Measurements from ENCODE around the gene CACNA1I. TPM values are rescaled to one million over a fixed set of nuclear protein-coding genes. Genes with fewer than 3 reads are reported as not detected.

The CACNA1I gene
- total RNA-seq, 2 experiments from 2014 or later, result 0.07 to 0.09 TPM

DNA sequence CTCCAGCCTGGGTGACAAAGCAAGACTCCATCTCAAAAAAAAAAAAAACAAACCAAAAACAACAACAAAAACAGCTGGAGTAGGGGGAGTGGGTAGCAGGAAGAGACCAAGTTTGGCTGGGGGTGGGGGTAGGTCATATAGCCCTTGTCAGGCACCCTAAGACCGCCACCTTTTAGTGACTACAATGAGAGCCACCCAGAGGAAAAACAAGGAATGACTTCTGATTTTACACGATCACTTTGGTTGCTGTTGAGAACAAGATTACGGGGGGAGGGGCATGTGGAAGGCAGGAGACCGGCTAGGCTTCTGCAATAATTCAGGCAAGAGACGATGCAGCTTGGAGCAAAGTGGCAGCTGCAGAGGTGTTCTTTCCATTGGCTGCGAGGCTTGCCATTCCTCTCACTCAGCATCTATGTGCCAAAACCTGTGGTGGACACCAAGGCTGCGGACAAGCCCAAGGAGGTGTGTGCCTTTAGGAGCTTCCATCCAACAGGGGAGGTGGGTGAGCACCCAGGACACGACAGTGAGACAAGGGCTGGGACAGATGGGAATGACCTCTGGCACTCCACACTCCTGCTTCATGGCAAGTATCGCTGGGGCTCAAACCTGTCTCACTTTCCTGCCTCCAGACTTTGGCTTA is 39.7 kb upstream of the CACNA1I start:
- Mint-ChIP-seq H3K4me3 (peak overlapping the region; percentile 86), H3K36me3 (ENCODE audit: low read depth) (peaks cover 42% of the 10 kb centered on the region), H3K4me1 (ENCODE audit: low read depth) (peaks cover 60% of the 10 kb centered on the region), H3K9me3 (no peaks in the 10 kb centered on the region), H3K27ac (peak overlapping the region; percentile 55), H3K27me3 (no peaks in the 10 kb centered on the region)
- peak; percentile 48 for DNase-seq
- TF ChIP-seq, protein P1, sequence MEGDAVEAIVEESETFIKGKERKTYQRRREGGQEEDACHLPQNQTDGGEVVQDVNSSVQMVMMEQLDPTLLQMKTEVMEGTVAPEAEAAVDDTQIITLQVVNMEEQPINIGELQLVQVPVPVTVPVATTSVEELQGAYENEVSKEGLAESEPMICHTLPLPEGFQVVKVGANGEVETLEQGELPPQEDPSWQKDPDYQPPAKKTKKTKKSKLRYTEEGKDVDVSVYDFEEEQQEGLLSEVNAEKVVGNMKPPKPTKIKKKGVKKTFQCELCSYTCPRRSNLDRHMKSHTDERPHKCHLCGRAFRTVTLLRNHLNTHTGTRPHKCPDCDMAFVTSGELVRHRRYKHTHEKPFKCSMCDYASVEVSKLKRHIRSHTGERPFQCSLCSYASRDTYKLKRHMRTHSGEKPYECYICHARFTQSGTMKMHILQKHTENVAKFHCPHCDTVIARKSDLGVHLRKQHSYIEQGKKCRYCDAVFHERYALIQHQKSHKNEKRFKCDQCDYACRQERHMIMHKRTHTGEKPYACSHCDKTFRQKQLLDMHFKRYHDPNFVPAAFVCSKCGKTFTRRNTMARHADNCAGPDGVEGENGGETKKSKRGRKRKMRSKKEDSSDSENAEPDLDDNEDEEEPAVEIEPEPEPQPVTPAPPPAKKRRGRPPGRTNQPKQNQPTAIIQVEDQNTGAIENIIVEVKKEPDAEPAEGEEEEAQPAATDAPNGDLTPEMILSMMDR (IDR thresholded peaks at IDR 0.05), result peak; percentile 23
- POLR2A ChIA-PET, result interaction anchor here (0.7 to 13.6 kb wide), 8 partner anchors 16 to 309 kb away, joined by 3 to 234 read pairs (median 8); partner anchors contain the start of genes ATF4, MIEF1 and RPL3
- intact Hi-C loops (cut with micrococcal nuclease), result loop anchor here (5.0 kb wide), 2 partner anchors 34 to 381 kb away; no protein-coding TSS in a partner anchor
- ATAC-seq, result no peak
- CTCF ChIA-PET, result interaction anchor here (0.8 to 11.1 kb wide), 11 partner anchors 8 to 509 kb away, joined by 3 to 323 read pairs (median 6); partner anchors contain the start of genes ATF4 and MIEF1

DNA sequence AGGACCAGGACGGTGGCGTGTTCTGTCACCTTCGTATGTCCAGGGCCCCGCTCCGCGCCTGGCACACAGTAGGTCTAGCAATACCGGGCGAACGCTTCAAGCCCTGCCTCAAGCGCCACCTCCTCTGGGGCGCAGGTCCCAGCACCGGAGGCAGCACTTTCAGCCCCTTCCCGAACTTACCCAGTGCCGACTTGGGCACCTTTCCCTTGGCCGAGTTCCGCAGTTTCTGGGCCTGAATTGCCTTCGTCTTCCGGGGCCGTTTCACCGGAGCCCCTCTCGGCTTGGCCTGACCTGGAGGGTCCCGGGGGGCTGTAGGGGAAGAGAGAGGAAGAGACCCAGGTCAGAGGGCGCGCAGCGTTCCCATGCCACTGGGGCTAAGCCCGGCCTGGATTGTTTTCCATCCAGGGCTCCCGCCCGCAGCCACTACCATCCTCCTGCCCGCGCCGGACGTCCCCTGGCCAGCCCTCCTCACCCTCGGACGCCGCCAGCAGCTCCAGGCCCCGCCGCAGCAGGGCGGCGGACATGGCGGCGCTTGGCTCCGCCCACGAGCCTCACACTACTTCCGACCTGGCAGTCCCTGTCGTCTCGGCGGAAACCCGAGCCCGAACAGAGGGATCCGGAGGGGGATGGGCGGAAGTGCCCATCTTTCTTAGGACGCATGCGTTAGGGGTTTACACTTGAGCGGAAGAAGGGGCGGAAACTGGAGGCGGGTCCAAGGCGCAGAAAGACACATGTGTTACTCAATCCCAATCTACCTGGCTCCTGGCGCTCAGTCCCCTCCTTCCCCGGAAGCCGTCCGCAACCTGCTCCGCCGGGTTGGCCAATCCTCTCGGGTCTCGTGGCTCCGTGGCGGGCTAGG is 38.1 kb upstream of the CACNA1I start, which contains the start of gene RPS19BP1:
Gene RPS19BP1, minus strand, starts transcription at position 534 of the 859 bp plus-strand sequence. Its CDS starts 10 bp downstream, at position 524.
- Mint-ChIP-seq H3K4me1 (ENCODE audit: low read depth) (peaks cover 49% of the 10 kb centered on the region), H3K27me3 (no peaks in the 10 kb centered on the region), H3K27ac (peak within 1 kb of the TSS; percentile 93), H3K36me3 (ENCODE audit: low read depth) (peaks cover 37% of the 10 kb centered on the region), H3K4me3 (peak within 1 kb of the TSS; percentile 86), H3K9me3 (no peaks in the 10 kb centered on the region)
- ChIA-PET POLR2A (interaction anchor here (0.6 to 13.6 kb wide), 6 partner anchors 18 to 826 kb away, joined by 3 to 234 read pairs (median 3); partner anchors contain the start of gene ATF4), CTCF (interaction anchor here (1.3 to 11.1 kb wide), 3 partner anchors 10 to 36 kb away, joined by 6 to 323 read pairs (median 9); partner anchors contain the start of gene MIEF1)
- peak; percentile 90 for ATAC-seq
- intact Hi-C loops (cut with micrococcal nuclease), result loop anchor here (5.0 kb wide), 2 partner anchors 35 to 380 kb away; no protein-coding TSS in a partner anchor
- DNase-seq, result peak; percentile 100
- TF ChIP-seq, protein P1 (IDR thresholded peaks at IDR 0.05), result no peak

DNA sequence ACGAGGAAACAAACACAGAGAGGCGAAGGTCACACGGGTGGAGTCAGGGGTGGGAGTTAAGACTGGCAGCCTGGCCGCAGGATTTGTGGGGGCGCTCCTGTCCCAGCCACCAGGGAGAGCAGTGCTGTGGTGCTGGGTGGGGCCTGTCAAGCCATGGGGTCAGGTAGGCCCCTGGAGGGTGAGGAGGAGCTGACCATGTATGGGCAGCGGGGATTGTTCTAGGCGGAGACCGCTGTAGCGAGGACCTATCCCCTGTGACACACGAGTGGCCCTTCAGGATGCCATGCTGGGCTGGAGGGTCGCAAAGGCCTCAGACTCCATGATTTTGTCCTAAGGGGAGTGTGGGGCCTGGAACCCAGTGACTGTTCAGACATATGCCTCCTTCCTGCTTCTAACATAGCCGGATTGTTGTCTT is 36.5 kb upstream of the CACNA1I start:
- peak; percentile 11 for DNase-seq
- intact Hi-C loops (cut with micrococcal nuclease), result loop anchor here (5.0 kb wide), 2 partner anchors 37 to 378 kb away; no protein-coding TSS in a partner anchor
- ChIA-PET POLR2A (interaction anchor here (0.9 to 2.0 kb wide), 7 partner anchors 11 to 510 kb away, joined by 3 to 12 read pairs (median 4); partner anchors contain the start of genes ATF4 and RPL3), CTCF (interaction anchor here (0.7 to 6.3 kb wide), 53 partner anchors 11 to 814 kb away, joined by 3 to 94 read pairs (median 4); partner anchors contain the start of gene MIEF1)
- TF ChIP-seq, protein P1 (IDR thresholded peaks at IDR 0.05), result no peak
- no peak overlapping the region for H3K27ac Mint-ChIP-seq
- H3K9me3 Mint-ChIP-seq, result no peaks in the 10 kb centered on the region
- H3K36me3 Mint-ChIP-seq (ENCODE audit: low read depth), result peaks cover 26% of the 10 kb centered on the region
- ATAC-seq, result no peak
- peaks cover 34% of the 10 kb centered on the region for H3K4me1 Mint-ChIP-seq (ENCODE audit: low read depth)
- no peak overlapping the region for H3K4me3 Mint-ChIP-seq
- no peaks in the 10 kb centered on the region for H3K27me3 Mint-ChIP-seq

DNA sequence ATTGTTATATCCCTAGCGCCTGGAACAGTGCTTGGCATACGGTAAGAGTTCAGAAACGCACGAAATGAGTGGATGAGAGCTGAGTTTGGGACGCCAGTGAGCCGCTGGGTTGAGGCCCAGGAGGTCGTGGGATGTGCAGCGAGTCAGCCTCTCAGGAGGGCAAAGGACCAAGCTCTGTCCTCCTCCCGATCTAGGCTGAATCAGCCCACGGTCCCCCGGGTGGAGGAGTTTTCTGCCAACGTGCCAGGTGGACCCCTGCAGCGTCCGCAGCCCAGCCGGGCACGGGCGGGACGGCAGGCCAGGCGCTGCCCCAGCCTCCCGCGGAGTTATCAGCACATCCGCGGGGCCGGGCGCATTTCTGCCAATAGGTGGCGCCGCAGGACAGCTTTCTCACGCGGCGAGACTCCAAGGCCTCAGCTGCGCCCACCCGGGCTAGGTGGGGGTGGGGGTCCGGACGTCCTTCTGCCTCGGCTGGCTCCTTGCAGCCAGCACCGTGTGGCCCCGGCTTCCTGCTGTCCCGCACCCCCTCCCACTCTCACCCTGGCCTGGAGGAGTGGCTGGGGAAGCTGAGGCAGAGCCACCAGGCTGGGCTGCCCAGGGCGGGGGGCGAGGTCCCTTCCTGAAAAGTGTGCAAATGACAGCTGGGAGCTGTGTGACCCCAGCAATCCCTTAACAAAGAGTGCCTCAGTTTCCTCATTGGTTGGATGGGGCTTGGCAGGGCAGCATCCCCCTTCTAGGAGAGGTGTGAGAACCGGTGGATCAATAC is 35.8 kb upstream of the CACNA1I start:
- intact Hi-C loops (cut with micrococcal nuclease), result loop anchor here (5.0 kb wide), 2 partner anchors 37 to 378 kb away; no protein-coding TSS in a partner anchor
- Mint-ChIP-seq H3K27me3 (no peaks in the 10 kb centered on the region), H3K4me3 (no peak overlapping the region), H3K4me1 (ENCODE audit: low read depth) (peaks cover 28% of the 10 kb centered on the region), H3K27ac (no peak overlapping the region), H3K9me3 (no peaks in the 10 kb centered on the region), H3K36me3 (ENCODE audit: low read depth) (peaks cover 20% of the 10 kb centered on the region)
- ATAC-seq (peak; percentile 11), DNase-seq (peak; percentile 94)
- POLR2A ChIA-PET, result interaction anchor here (0.7 to 2.0 kb wide), 10 partner anchors 12 to 509 kb away, joined by 3 to 12 read pairs (median 4); partner anchors contain the start of genes ATF4 and RPL3
- CTCF ChIA-PET, result interaction anchor here (0.6 to 6.3 kb wide), 64 partner anchors 8 to 814 kb away, joined by 3 to 94 read pairs (median 4); partner anchors contain the start of gene MIEF1
- TF ChIP-seq, protein P1 (IDR thresholded peaks at IDR 0.05), result peak; percentile 97

Measured in activated CD8-positive, alpha-beta T cell treated with anti-CD3 and anti-CD28 coated beads for 36 hours (primary cell).